ENCODE measurements around the gene GTF2I. TPM values are rescaled to one million over a fixed set of nuclear protein-coding genes. Genes with fewer than 3 reads are reported as not detected.
"Not testable (repeated sequence)": the region's sequence is repeated elsewhere in the genome, so short reads cannot be mapped to it uniquely, and the experiment has no call there.

GTF2I gene
- total and polyA plus RNA-seq, 2 donors (not counting 3 experiments of a cell fraction or from before 2014, with no cell fraction given): 47.6 to 242 TPM

DNA sequence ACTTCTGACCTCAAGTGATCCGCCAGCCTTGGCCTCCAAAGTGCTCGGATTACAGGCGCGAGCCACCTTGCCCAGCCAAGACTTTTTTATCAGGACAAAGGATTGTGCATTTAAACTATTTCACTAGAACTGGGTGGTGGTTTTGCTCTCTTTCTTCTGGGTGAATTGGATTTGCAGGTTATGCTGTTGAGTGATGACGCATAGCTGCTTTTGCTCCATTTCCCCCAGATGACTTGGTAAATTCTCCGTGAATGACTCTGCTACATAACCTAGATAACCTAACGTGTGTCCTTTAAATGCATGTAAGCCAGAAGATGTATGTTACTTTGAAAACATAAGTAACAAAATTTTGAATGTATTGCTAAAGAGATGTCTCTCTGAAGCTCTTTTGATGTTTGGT lies 100.8 kb downstream of the GTF2I start:
- H3K9me1 ChIP-seq (replicated peaks; ENCODE audit: control insufficient read depth, extremely low read depth, insufficient read depth, low read length); BruUV-seq (replicated peaks); H2AFZ ChIP-seq (ENCODE audit: low read depth, low read length); H3K4me2 ChIP-seq (ENCODE audit: insufficient read depth, low read length); H3K4me1 ChIP-seq (ENCODE audit: control insufficient read depth, extremely low read depth, insufficient read depth, low read length); FAIRE-seq; POLR2A ChIA-PET; H3K27ac ChIP-seq (ENCODE audit: insufficient read depth, low read depth, low read length); H3K27me3 ChIP-seq (ENCODE audit: control insufficient read depth in 2 of 2, insufficient read depth in 2 of 2, low read length in 2 of 2); H3K9ac ChIP-seq (replicated peaks; ENCODE audit: extremely low read depth, insufficient read depth, low read length); DNase-seq (ENCODE audit: low read depth, low spot score); H3K4me3 ChIP-seq (replicated peaks in 1 of 3; ENCODE audit: insufficient read depth in 1 of 3, low read depth in 1 of 3, low read length in 3 of 3); H3K9me3 ChIP-seq (replicated peaks; ENCODE audit: control insufficient read depth, insufficient read depth, low read length); dilution Hi-C loops (cut with MboI; ENCODE audit: extremely low pct_ligation_motif_present, low sequenced_read_pairs); H4K20me1 ChIP-seq (replicated peaks; ENCODE audit: control insufficient read depth, extremely low read depth, insufficient read depth, low read length); CTCF ChIA-PET; H3K79me2 ChIP-seq (ENCODE audit: control insufficient read depth, insufficient read depth, low read length); intact Hi-C loops (cut with micrococcal nuclease); H3K36me3 ChIP-seq (ENCODE audit: control insufficient read depth in 2 of 2, extremely low read depth in 1 of 2, insufficient read depth in 2 of 2, low read length in 2 of 2): not testable (repeated sequence)

DNA sequence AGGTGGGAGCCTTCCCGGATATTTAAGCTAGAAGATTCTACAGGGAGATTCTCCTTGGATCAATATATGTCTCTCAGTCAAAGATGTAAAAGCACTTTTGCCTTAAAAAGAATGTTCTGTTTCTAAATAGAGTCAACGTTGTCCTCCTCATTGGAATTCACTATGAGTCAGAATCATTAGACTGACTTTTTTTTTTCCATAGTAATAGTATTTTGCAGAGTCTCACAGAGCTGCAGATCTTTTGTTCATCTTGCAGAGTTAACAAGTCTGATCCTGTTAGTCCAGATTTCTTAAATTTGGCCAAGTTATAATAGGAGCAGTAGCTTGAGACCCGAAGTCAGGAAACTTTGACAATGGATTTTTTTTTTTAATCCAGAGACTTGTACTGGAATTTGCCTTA lies 101.5 kb downstream of the GTF2I start:
- POLR2A ChIA-PET; FAIRE-seq; H3K4me2 ChIP-seq (ENCODE audit: insufficient read depth, low read length); H4K20me1 ChIP-seq (replicated peaks; ENCODE audit: control insufficient read depth, extremely low read depth, insufficient read depth, low read length); DNase-seq (ENCODE audit: low read depth, low spot score); H2AFZ ChIP-seq (ENCODE audit: low read depth, low read length); H3K4me3 ChIP-seq (replicated peaks in 1 of 3; ENCODE audit: insufficient read depth in 1 of 3, low read depth in 1 of 3, low read length in 3 of 3); H3K9ac ChIP-seq (replicated peaks; ENCODE audit: extremely low read depth, insufficient read depth, low read length); H3K79me2 ChIP-seq (ENCODE audit: control insufficient read depth, insufficient read depth, low read length); H3K27me3 ChIP-seq (ENCODE audit: control insufficient read depth in 2 of 2, insufficient read depth in 2 of 2, low read length in 2 of 2); H3K27ac ChIP-seq (ENCODE audit: insufficient read depth, low read depth, low read length); dilution Hi-C loops (cut with MboI; ENCODE audit: extremely low pct_ligation_motif_present, low sequenced_read_pairs); H3K9me3 ChIP-seq (replicated peaks; ENCODE audit: control insufficient read depth, insufficient read depth, low read length); H3K36me3 ChIP-seq (ENCODE audit: control insufficient read depth in 2 of 2, extremely low read depth in 1 of 2, insufficient read depth in 2 of 2, low read length in 2 of 2); CTCF ChIA-PET; BruUV-seq (replicated peaks); intact Hi-C loops (cut with micrococcal nuclease); H3K9me1 ChIP-seq (replicated peaks; ENCODE audit: control insufficient read depth, extremely low read depth, insufficient read depth, low read length); H3K4me1 ChIP-seq (ENCODE audit: control insufficient read depth, extremely low read depth, insufficient read depth, low read length): not testable (repeated sequence)

DNA sequence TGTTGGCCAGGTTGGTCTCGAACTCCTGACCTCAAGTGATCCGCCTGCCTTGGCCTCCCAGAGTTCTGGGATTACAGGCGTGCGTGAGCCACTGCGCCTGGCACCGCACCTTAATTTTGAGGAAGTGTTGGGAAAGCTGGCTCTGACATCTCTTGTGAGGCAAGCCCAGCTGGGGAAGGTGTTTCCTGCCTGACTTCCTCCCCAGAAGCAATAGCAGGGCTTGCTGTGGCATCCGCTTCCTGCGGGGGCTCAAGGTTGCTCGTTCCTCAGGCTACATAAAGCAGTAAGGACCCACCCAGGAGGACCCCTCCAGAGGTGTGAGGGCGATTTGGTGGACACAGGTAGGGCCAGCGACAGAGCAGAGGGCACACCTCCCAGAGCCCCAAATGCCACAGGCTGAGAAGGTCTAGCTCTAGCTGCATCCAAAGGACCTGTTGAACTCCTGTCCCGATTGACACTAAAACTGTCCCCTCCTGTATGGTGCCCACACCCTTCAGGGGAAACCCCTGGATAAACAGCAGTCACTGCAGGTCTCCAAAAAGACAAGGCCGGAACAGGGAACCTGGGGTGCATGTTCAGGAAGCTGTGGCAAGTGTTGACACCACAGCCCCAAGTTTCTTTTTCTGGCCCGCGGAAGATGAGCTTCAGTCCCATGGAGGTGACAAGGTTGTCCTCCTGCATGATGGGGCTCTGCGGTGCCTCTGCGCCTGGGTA lies 107.8 kb downstream of the GTF2I start:
- H3K4me1 ChIP-seq (ENCODE audit: control insufficient read depth, extremely low read depth, insufficient read depth, low read length); dilution Hi-C loops (cut with MboI; ENCODE audit: extremely low pct_ligation_motif_present, low sequenced_read_pairs); H3K9me3 ChIP-seq (replicated peaks; ENCODE audit: control insufficient read depth, insufficient read depth, low read length); FAIRE-seq; H3K27ac ChIP-seq (ENCODE audit: insufficient read depth, low read depth, low read length); H3K4me3 ChIP-seq (replicated peaks in 1 of 3; ENCODE audit: insufficient read depth in 1 of 3, low read depth in 1 of 3, low read length in 3 of 3); H3K27me3 ChIP-seq (ENCODE audit: control insufficient read depth in 2 of 2, insufficient read depth in 2 of 2, low read length in 2 of 2); DNase-seq (ENCODE audit: low read depth, low spot score); H3K79me2 ChIP-seq (ENCODE audit: control insufficient read depth, insufficient read depth, low read length); H4K20me1 ChIP-seq (replicated peaks; ENCODE audit: control insufficient read depth, extremely low read depth, insufficient read depth, low read length); POLR2A ChIA-PET; H3K4me2 ChIP-seq (ENCODE audit: insufficient read depth, low read length); H3K9ac ChIP-seq (replicated peaks; ENCODE audit: extremely low read depth, insufficient read depth, low read length); H3K36me3 ChIP-seq (ENCODE audit: control insufficient read depth in 2 of 2, extremely low read depth in 1 of 2, insufficient read depth in 2 of 2, low read length in 2 of 2); intact Hi-C loops (cut with micrococcal nuclease); CTCF ChIA-PET; H2AFZ ChIP-seq (ENCODE audit: low read depth, low read length); H3K9me1 ChIP-seq (replicated peaks; ENCODE audit: control insufficient read depth, extremely low read depth, insufficient read depth, low read length): not testable (repeated sequence)
- BruUV-seq (replicated peaks): TSS peak; percentile 5

DNA sequence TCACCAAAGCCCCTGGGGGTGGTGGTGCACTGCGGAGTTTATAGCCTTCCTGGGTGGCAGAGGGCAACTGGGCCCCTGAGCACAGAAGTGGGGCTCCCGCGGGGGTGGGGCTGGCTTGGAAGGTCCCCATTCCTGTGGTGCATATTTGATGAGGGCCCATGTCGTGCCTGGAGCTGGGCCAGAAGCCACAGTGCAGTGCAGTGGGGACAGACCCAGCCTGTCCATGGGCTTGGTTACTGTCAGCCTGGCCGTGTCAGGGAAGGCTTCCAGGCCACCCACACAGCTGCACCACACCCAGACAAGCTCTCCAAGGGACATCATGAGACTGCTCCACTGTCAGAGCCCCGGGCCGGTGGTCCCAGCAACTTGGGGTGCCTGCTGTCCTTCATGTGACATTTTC lies 109.0 kb downstream of the GTF2I start:
- POLR2A ChIA-PET: not testable (repeated sequence)

More for the DNA sequence above, 109.0 kb downstream of the GTF2I start:
- BruUV-seq (replicated peaks); FAIRE-seq; H2AFZ ChIP-seq (ENCODE audit: low read depth, low read length); H3K9me1 ChIP-seq (replicated peaks; ENCODE audit: control insufficient read depth, extremely low read depth, insufficient read depth, low read length); DNase-seq (ENCODE audit: low read depth, low spot score); H4K20me1 ChIP-seq (replicated peaks; ENCODE audit: control insufficient read depth, extremely low read depth, insufficient read depth, low read length); intact Hi-C loops (cut with micrococcal nuclease); H3K4me3 ChIP-seq (replicated peaks in 1 of 3; ENCODE audit: insufficient read depth in 1 of 3, low read depth in 1 of 3, low read length in 3 of 3); H3K36me3 ChIP-seq (ENCODE audit: control insufficient read depth in 2 of 2, extremely low read depth in 1 of 2, insufficient read depth in 2 of 2, low read length in 2 of 2); H3K4me2 ChIP-seq (ENCODE audit: insufficient read depth, low read length); H3K9me3 ChIP-seq (replicated peaks; ENCODE audit: control insufficient read depth, insufficient read depth, low read length); H3K79me2 ChIP-seq (ENCODE audit: control insufficient read depth, insufficient read depth, low read length); H3K27me3 ChIP-seq (ENCODE audit: control insufficient read depth in 2 of 2, insufficient read depth in 2 of 2, low read length in 2 of 2); CTCF ChIA-PET; H3K4me1 ChIP-seq (ENCODE audit: control insufficient read depth, extremely low read depth, insufficient read depth, low read length); dilution Hi-C loops (cut with MboI; ENCODE audit: extremely low pct_ligation_motif_present, low sequenced_read_pairs); H3K9ac ChIP-seq (replicated peaks; ENCODE audit: extremely low read depth, insufficient read depth, low read length); H3K27ac ChIP-seq (ENCODE audit: insufficient read depth, low read depth, low read length): not testable (repeated sequence)

Measured in endothelial cell of umbilical vein (primary cell).